H1 (cell line): ENCODE results near the gene BCAS1. TPM values are rescaled to one million over a fixed set of nuclear protein-coding genes. Genes with fewer than 3 reads are reported as not detected.

Experiments
- CTCF ChIA-PET: fragments of 300-600 bp; sonication (Branson Sonifier 250); formaldehyde crosslinking; loops from one replicate; lab custom pipeline; 2021; ENCODE audit not compliant: partially characterized antibody; lab: Charles Lee
- POLR2A ChIA-PET: fragments of 300-600 bp; sonication (Branson Sonifier 250); formaldehyde crosslinking; loops from one replicate; lab custom pipeline; 2021; ENCODE audit warnings: inconsistent platforms; ENCODE audit not compliant: partially characterized antibody; lab: Charles Lee
- DNase-seq, 2 experiments: peaks; one replicate each; pipeline versions ENCODE4 v3.0.0 to v3.0.0-alpha.2; 2010 to 2022; ENCODE audit warnings: low spot score in 2 of 2, low read depth in 1 of 2, mixed read lengths in 1 of 2
- FAIRE-seq: peaks from 2 replicates; lab custom pipeline; 2011; peaks lifted over from hg19 to GRCh38; lab: Jason Lieb, UNC
- H2AFZ ChIP-seq: 2 replicates; pipeline ENCODE4 v1.8.1; 2012; ENCODE audit warnings: low read length, inconsistent platforms
- H2AK5ac ChIP-seq: 2 replicates; pipeline ENCODE4 v1.6.1; 2013; ENCODE audit warnings: low read depth, low read length
- H2BK120ac ChIP-seq: replicated peaks from 2 replicates; pipeline ENCODE3; 2013; ENCODE audit warnings: low read depth, low read length, inconsistent platforms
- H2BK12ac ChIP-seq: 2 replicates; pipeline ENCODE4 v1.6.1; 2013; ENCODE audit warnings: low read depth, low read length
- H2BK15ac ChIP-seq: 2 replicates; pipeline ENCODE4 v1.6.1; 2013; ENCODE audit warnings: low read length
- H2BK20ac ChIP-seq: 2 replicates; pipeline ENCODE4 v1.6.1; 2013; ENCODE audit warnings: low read length
- H2BK5ac ChIP-seq: 2 replicates; pipeline ENCODE4 v1.6.1; 2013; ENCODE audit warnings: low read depth, low read length
- H3K14ac ChIP-seq: 2 replicates; pipeline ENCODE4 v1.6.1; 2013; ENCODE audit warnings: inconsistent platforms; ENCODE audit not compliant: insufficient read length
- H3K18ac ChIP-seq: 2 replicates; pipeline ENCODE4 v1.6.1; 2013; ENCODE audit warnings: low read length; ENCODE audit errors: extremely low read depth
- H3K23ac ChIP-seq: 2 replicates; pipeline ENCODE4 v1.6.1; 2013; ENCODE audit warnings: inconsistent platforms; ENCODE audit not compliant: insufficient read length
- H3K23me2 ChIP-seq: 2 replicates; pipeline ENCODE4 v1.6.1; 2013; ENCODE audit warnings: low read depth, low read length
- H3K27ac ChIP-seq: 2 replicates; pipeline ENCODE4 v1.6.1; 2011; ENCODE audit warnings: low read depth, low read length, inconsistent platforms
- H3K27me3 ChIP-seq, 4 experiments: replicated peaks in 1 of 4; 1 replicate in 1 of 4; 2 replicates in 3 of 4; pipeline versions ENCODE4 v1.6.1 to v1.8.1; 2011 to 2013; ENCODE audit warnings: low read length in 3 of 4, mild to moderate bottlenecking in 3 of 4, inconsistent platforms in 2 of 4, mixed read lengths in 2 of 4, moderate library complexity in 1 of 4; ENCODE audit not compliant: control insufficient read depth in 3 of 4, insufficient read depth in 3 of 4; ENCODE audit errors: extremely low read depth in 1 of 4
- H3K36me3 ChIP-seq, 4 experiments: 2 replicates each; pipeline versions ENCODE4 v1.6.1 to v1.8.1; 2011 to 2013; ENCODE audit warnings: mild to moderate bottlenecking in 4 of 4, low read length in 3 of 4, moderate library complexity in 2 of 4, control low read depth in 1 of 4, inconsistent platforms in 1 of 4; ENCODE audit not compliant: insufficient read depth in 4 of 4, control insufficient read depth in 2 of 4
- H3K4ac ChIP-seq: replicated peaks from 2 replicates; pipeline ENCODE3; 2013; ENCODE audit warnings: low read length, low read depth, mixed read lengths, inconsistent platforms; ENCODE audit not compliant: insufficient read length
- H3K4me1 ChIP-seq, 4 experiments: replicated peaks in 1 of 4; 1 replicate in 1 of 4; 2 replicates in 3 of 4; pipeline versions ENCODE4 v1.6.1 to v1.8.1; 2011 to 2013; ENCODE audit warnings: low read length in 3 of 4, inconsistent platforms in 2 of 4, mixed read lengths in 1 of 4; ENCODE audit not compliant: insufficient read depth in 4 of 4, control insufficient read depth in 3 of 4
- H3K4me2 ChIP-seq, 2 experiments: 2 replicates each; pipeline versions ENCODE4 v1.6.1 to v1.8.1; 2011 to 2013; ENCODE audit warnings: low read depth in 2 of 2, low read length in 2 of 2, control low read depth in 1 of 2, inconsistent platforms in 1 of 2, mild to moderate bottlenecking in 1 of 2; ENCODE audit not compliant: insufficient read depth in 1 of 2
- H3K4me3 ChIP-seq, 4 experiments: fragments of 200-600, 300-600 bp in 1 of 4; sonication (generic), shearing (Covaris generic), sonication (Bioruptor Twin) in 1 of 4; 2 replicates each; pipeline versions ENCODE4 v1.5.1 to v1.8.1; 2011 to 2016; ENCODE audit warnings: low read length in 4 of 4, low read depth in 3 of 4, control low read depth in 2 of 4, inconsistent platforms in 2 of 4, mild to moderate bottlenecking in 2 of 4, mixed read lengths in 1 of 4, moderate library complexity in 1 of 4; ENCODE audit not compliant: insufficient read depth in 2 of 4; ENCODE audit errors: extremely low read depth in 1 of 4
- H3K56ac ChIP-seq: replicated peaks from 2 replicates; pipeline ENCODE3; 2013; ENCODE audit warnings: low read depth, mild to moderate bottlenecking, mixed read lengths, low read length, inconsistent platforms; ENCODE audit not compliant: insufficient read length
- H3K79me1 ChIP-seq: 2 replicates; pipeline ENCODE4 v1.6.1; 2013; ENCODE audit warnings: low read depth, low read length, control low read depth
- H3K79me2 ChIP-seq, 2 experiments: 2 replicates each; pipeline versions ENCODE4 v1.6.1 to v1.8.1; 2012 to 2013; ENCODE audit warnings: low read length in 2 of 2, mild to moderate bottlenecking in 2 of 2, inconsistent platforms in 1 of 2; ENCODE audit not compliant: insufficient read depth in 2 of 2, control insufficient read depth in 1 of 2
- H3K9ac ChIP-seq, 4 experiments: replicated peaks in 1 of 4; 1 replicate in 1 of 4; 2 replicates in 3 of 4; pipeline versions ENCODE4 v1.6.1 to v1.8.1; 2011 to 2013; ENCODE audit warnings: low read depth in 3 of 4, low read length in 3 of 4, control low read depth in 2 of 4, mild to moderate bottlenecking in 2 of 4, moderate library complexity in 2 of 4, inconsistent platforms in 1 of 4; ENCODE audit errors: extremely low read depth in 1 of 4
- H3K9me3 ChIP-seq, 2 experiments: 2 replicates each; pipeline versions ENCODE4 v1.6.1 to v1.8.1; 2012 to 2013; ENCODE audit warnings: mild to moderate bottlenecking in 2 of 2, moderate library complexity in 2 of 2, control low read depth in 1 of 2, inconsistent platforms in 1 of 2, low read depth in 1 of 2, low read length in 1 of 2, mixed read lengths in 1 of 2; ENCODE audit not compliant: insufficient read depth in 2 of 2
- H4K20me1 ChIP-seq, 2 experiments: replicated peaks in 1 of 2; 2 replicates each; pipeline versions ENCODE3 to v1.8.1; 2011 to 2013; ENCODE audit warnings: inconsistent platforms in 2 of 2, low read length in 2 of 2, mild to moderate bottlenecking in 1 of 2; ENCODE audit not compliant: insufficient read depth in 2 of 2, control insufficient read depth in 1 of 2
- H4K5ac ChIP-seq: 2 replicates; pipeline ENCODE4 v1.6.1; 2013; ENCODE audit warnings: low read length, low read depth, mixed read lengths, inconsistent platforms; ENCODE audit not compliant: insufficient read length
- H4K8ac ChIP-seq: 2 replicates; pipeline ENCODE4 v1.8.0; 2013; ENCODE audit warnings: mild to moderate bottlenecking, moderate library complexity, low read length, inconsistent platforms; ENCODE audit not compliant: insufficient read depth; ENCODE audit errors: extremely low read depth
- H4K91ac ChIP-seq: replicated peaks from 2 replicates; pipeline ENCODE3; 2013; ENCODE audit warnings: low read length, mixed read lengths, inconsistent platforms; ENCODE audit not compliant: insufficient read length
- BCL11A ChIP-seq, 2 experiments: IDR thresholded peaks; one replicate each; pipeline ENCODE4 v1.6.1; 2011; ENCODE audit warnings: low read depth in 2 of 2, low read length in 2 of 2, mild to moderate bottlenecking in 2 of 2
- CEBPB ChIP-seq: IDR thresholded peaks from 2 replicates; pipeline ENCODE4 v1.6.1; 2012; ENCODE audit warnings: low read depth, low read length
- CTBP2 ChIP-seq: IDR thresholded peaks from 2 replicates; pipeline ENCODE4 v1.7.0; 2011; ENCODE audit warnings: borderline replicate concordance, mild to moderate bottlenecking, moderate library complexity, mixed read lengths, low read length; ENCODE audit not compliant: insufficient read depth, insufficient read length
- FOSL1 ChIP-seq: IDR thresholded peaks from 2 replicates; pipeline ENCODE4 v1.6.1; 2011; ENCODE audit warnings: mild to moderate bottlenecking, low read depth, low read length, moderate library complexity; ENCODE audit not compliant: insufficient read depth
- JUN ChIP-seq: IDR thresholded peaks from 2 replicates; pipeline ENCODE4 v1.6.1; 2011; ENCODE audit warnings: low read depth, mild to moderate bottlenecking, improper control_type of control experiment, low read length
- KDM4A ChIP-seq: IDR thresholded peaks from one replicate; pipeline ENCODE4 v1.7.1; 2012; ENCODE audit warnings: low read depth, mild to moderate bottlenecking, moderate library complexity, low read length, inconsistent platforms; ENCODE audit not compliant: severe bottlenecking
- NANOG ChIP-seq: IDR thresholded peaks from 2 replicates; pipeline ENCODE4 v1.6.1; 2011; ENCODE audit warnings: low read length, low read depth, mild to moderate bottlenecking, inconsistent platforms; ENCODE audit not compliant: insufficient read depth, poor library complexity, severe bottlenecking
- NRF1 ChIP-seq: IDR thresholded peaks from 2 replicates; pipeline ENCODE4 v1.6.1; 2011; ENCODE audit warnings: mild to moderate bottlenecking, low read depth, low read length, improper control_type of control experiment
- POLR2AphosphoS5 ChIP-seq: IDR thresholded peaks from 2 replicates; pipeline ENCODE4 v1.6.1; 2011; ENCODE audit warnings: low read depth, low read length
- RAD21 ChIP-seq, 2 experiments: IDR thresholded peaks in 1 of 2; conservative IDR thresholded peaks in 1 of 2; 2 replicates each; pipeline ENCODE4 v1.6.1; 2011; ENCODE audit warnings: low read depth in 2 of 2, low read length in 2 of 2, improper control_type of control experiment in 1 of 2, inconsistent platforms in 1 of 2, mild to moderate bottlenecking in 1 of 2, moderate library complexity in 1 of 2
- SIX5 ChIP-seq: IDR thresholded peaks from 2 replicates; pipeline ENCODE4 v1.6.1; 2011; ENCODE audit warnings: mild to moderate bottlenecking, low read depth, low read length
- SP2 ChIP-seq: IDR thresholded peaks from 2 replicates; pipeline ENCODE4 v1.6.1; 2012; ENCODE audit warnings: mild to moderate bottlenecking, low read length, inconsistent platforms
- polyA plus RNA-seq, 7 experiments: library from polyadenylated mRNA; depleted of rRNA in 3 of 7; stranded (reverse) in 5 of 7; unstranded in 2 of 7; fragments of >200 nt in 5 of 7; fragments of 200-250 nt in 2 of 7; gene quantifications; 1 replicate in 5 of 7; 2 replicates in 1 of 7; 4 replicates in 1 of 7; pipeline versions ENCODE4 v1.2.1 to v1.2.3, GENCODE V29; 2011 to 2013; ENCODE audit warnings: missing spikeins in 2 of 7, mixed read lengths in 2 of 7
- total RNA-seq: library from RNA; stranded (reverse); fragmentation: NEBNext Ultra II Directional; extraction: Animal tissue kit (Norgen Biotek cat#: 25700); gene quantifications from 2 replicates; pipeline ENCODE4 v1.2.1, GENCODE V29; 2021
- TF ChIP-seq, protein P1 (sequence below): IDR thresholded peaks from 2 replicates; pipeline ENCODE4 v1.6.1; 2012; ENCODE audit warnings: inconsistent platforms
- TF ChIP-seq, protein P2 (sequence below): IDR thresholded peaks from 2 replicates; pipeline ENCODE4 v1.6.1; 2011; ENCODE audit warnings: low read length, improper control_type of control experiment

Gene BCAS1
- total and polyA plus RNA-seq, 2 of the 8 experiments (the other 6 are each of a cell fraction or from before 2014, with no cell fraction given): 0.06 to 0.19 TPM

DNA sequence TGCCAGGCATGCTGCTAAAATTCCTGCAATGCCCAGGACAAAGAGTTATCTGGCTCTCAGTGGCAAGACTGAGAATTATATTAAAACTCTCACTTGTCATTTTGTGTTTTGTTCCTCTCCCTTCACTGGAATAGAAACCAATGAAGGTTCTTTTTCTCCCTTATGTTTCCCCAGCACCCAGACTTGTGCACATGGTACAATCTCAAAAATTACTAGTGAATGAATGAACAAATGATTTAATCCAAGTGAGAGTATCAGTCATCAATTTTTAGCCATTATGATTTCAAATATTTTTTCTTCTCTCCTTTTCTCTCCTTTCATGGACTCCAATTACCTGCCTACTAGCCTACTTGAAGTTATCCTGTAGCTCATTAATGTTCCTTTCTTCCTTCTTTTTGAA is 70.1 kb downstream of the BCAS1 start:
- Histone ChIP-seq H3K14ac (no peak overlapping the region), H2BK120ac (no peak overlapping the region), H4K5ac (no peak overlapping the region), H3K18ac (no peak overlapping the region), H4K91ac (no peak overlapping the region), H3K9me3 (no peaks in the 10 kb centered on the region), H3K4me3 (no peak overlapping the region), H2BK15ac (no peak overlapping the region), H3K4me1 (no peaks in the 10 kb centered on the region; a peak in 2 of 7 replicates), H2BK12ac (no peak overlapping the region), H3K9ac (no peak overlapping the region), H4K8ac (no peak overlapping the region), H3K4ac (no peak overlapping the region), H3K79me1 (no peaks in the 10 kb centered on the region), H2BK20ac (no peak overlapping the region), H3K23me2 (no peaks in the 10 kb centered on the region), H3K36me3 (no peaks in the 10 kb centered on the region), H3K56ac (no peak overlapping the region), H3K79me2 (no peaks in the 10 kb centered on the region), H3K27me3 (no peaks in the 10 kb centered on the region), H3K4me2 (no peak overlapping the region), H3K27ac (no peak overlapping the region), H2BK5ac (no peak overlapping the region), H2AK5ac (no peak overlapping the region), H4K20me1 (no peaks in the 10 kb centered on the region), H2AFZ (no peak overlapping the region), H3K23ac (no peak overlapping the region)
- POLR2A ChIA-PET: no interaction called here
- DNase-seq: no peak
- CTCF ChIA-PET: no interaction called here
- FAIRE-seq: no peak
- no peak for TF ChIP-seq NRF1
- no peak for TF ChIP-seq JUN
- TF ChIP-seq, protein P1, sequence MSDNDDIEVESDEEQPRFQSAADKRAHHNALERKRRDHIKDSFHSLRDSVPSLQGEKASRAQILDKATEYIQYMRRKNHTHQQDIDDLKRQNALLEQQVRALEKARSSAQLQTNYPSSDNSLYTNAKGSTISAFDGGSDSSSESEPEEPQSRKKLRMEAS: no peak
- TF ChIP-seq BCL11A (IDR thresholded peaks at IDR 0.05; ENCODE audit: low read depth in 2 of 2, low read length in 2 of 2): no peak
- TF ChIP-seq, protein P2, sequence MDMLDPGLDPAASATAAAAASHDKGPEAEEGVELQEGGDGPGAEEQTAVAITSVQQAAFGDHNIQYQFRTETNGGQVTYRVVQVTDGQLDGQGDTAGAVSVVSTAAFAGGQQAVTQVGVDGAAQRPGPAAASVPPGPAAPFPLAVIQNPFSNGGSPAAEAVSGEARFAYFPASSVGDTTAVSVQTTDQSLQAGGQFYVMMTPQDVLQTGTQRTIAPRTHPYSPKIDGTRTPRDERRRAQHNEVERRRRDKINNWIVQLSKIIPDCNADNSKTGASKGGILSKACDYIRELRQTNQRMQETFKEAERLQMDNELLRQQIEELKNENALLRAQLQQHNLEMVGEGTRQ: no peak
- TF ChIP-seq FOSL1: no peak
- TF ChIP-seq RAD21 (IDR thresholded peaks at IDR 0.05 in 1 of 2, conservative IDR thresholded peaks at IDR 0.05 in 1 of 2; ENCODE audit: low read depth in 2 of 2, low read length in 2 of 2): no peak
- no peak for TF ChIP-seq CEBPB
- no peak for TF ChIP-seq SP2
- TF ChIP-seq SIX5: no peak
- TF ChIP-seq CTBP2: no peak
- no peak for TF ChIP-seq NANOG
- TF ChIP-seq POLR2AphosphoS5: no peak
- no peak for TF ChIP-seq KDM4A
